HepG2 (cell line): ENCODE results near the gene UQCRC1. TPM values are rescaled to one million over a fixed set of nuclear protein-coding genes. Genes with fewer than 3 reads are reported as not detected.

Experiments
- ATAC-seq: fragments of 200-7000 bp; cut with Tn5 transposase; 3 replicates; pipeline ENCODE4 v1.9.1; 2020; ENCODE audit warnings: mild to moderate bottlenecking, moderate library complexity
- BruUV-seq: library from RNA; stranded (reverse); fragments of 400-500 nt; replicated peaks from 2 replicates; lab custom pipeline; 2021; lab: Mats Ljungman, UMichigan
- CTCF ChIA-PET: fragments of 300-600 bp; formaldehyde crosslinking; extraction: SDS; loops from one replicate; lab custom pipeline; 2021; ENCODE audit warnings: low total read pairs, inconsistent platforms, low intra/inter-chr PET ratio; lab: Yijun Ruan, JAX
- POLR2A ChIA-PET: fragments of 350-600 bp; sonication (Branson Sonifier 250); formaldehyde crosslinking; loops from one replicate; lab custom pipeline; 2020; ENCODE audit warnings: antibody characterized with exemption, inconsistent platforms; lab: Yijun Ruan, JAX
- DNase-seq: peaks from one replicate; pipeline ENCODE4 v3.0.0-alpha.2; 2015; ENCODE audit warnings: low spot score
- FAIRE-seq: peaks from 3 replicates; lab custom pipeline; 2011; peaks lifted over from hg19 to GRCh38; lab: Jason Lieb, UNC
- H2AFZ ChIP-seq: one replicate; pipeline ENCODE4 v1.6.1; 2011; ENCODE audit warnings: low read length, inconsistent platforms
- H3K27ac ChIP-seq: fragments of 300-600 bp; 3 replicates; pipeline ENCODE4 v1.8.0; 2011; ENCODE audit warnings: mixed run types, mild to moderate bottlenecking, mixed read lengths, low read length, inconsistent platforms; ENCODE audit not compliant: insufficient read depth; ENCODE audit errors: extremely low read length
- H3K27me3 ChIP-seq, 2 experiments: fragments of 200-600 bp in 1 of 2; 2 replicates in 1 of 2; 3 replicates in 1 of 2; pipeline versions ENCODE4 v1.6.0 to v1.8.0; 2011; ENCODE audit warnings: low read length in 2 of 2, mild to moderate bottlenecking in 2 of 2, moderate library complexity in 2 of 2, inconsistent platforms in 1 of 2; ENCODE audit not compliant: insufficient read depth in 2 of 2, control insufficient read depth in 1 of 2
- H3K36me3 ChIP-seq, 2 experiments: fragments of 200-600 bp in 1 of 2; replicated peaks in 1 of 2; 2 replicates in 1 of 2; 3 replicates in 1 of 2; pipeline versions ENCODE4 v1.5.1 to v1.8.0; 2011; ENCODE audit warnings: low read length in 2 of 2, inconsistent platforms in 1 of 2; ENCODE audit not compliant: insufficient read depth in 2 of 2, control insufficient read depth in 1 of 2
- H3K4me1 ChIP-seq: 2 replicates; pipeline ENCODE4 v1.5.1; 2012; ENCODE audit warnings: low read length, inconsistent platforms; ENCODE audit not compliant: insufficient read depth
- H3K4me2 ChIP-seq: 2 replicates; pipeline ENCODE4 v1.6.0; 2011; ENCODE audit warnings: low read depth, low read length, inconsistent platforms
- H3K4me3 ChIP-seq, 3 experiments: fragments of 200-600 bp in 1 of 3; sonication (generic), shearing (Covaris generic) in 1 of 3; replicated peaks in 1 of 3; 2 replicates each; pipeline ENCODE4 v1.5.1; 2011 to 2016; ENCODE audit warnings: low read length in 3 of 3, inconsistent platforms in 2 of 3, low read depth in 2 of 3, mild to moderate bottlenecking in 2 of 3, control low read depth in 1 of 3, mixed read lengths in 1 of 3; ENCODE audit not compliant: insufficient read depth in 1 of 3
- H3K79me2 ChIP-seq: one replicate; pipeline ENCODE4 v1.6.1; 2011; ENCODE audit warnings: low read length, inconsistent platforms; ENCODE audit not compliant: insufficient read depth
- H3K9ac ChIP-seq: 2 replicates; pipeline ENCODE4 v1.6.0; 2011; ENCODE audit warnings: mild to moderate bottlenecking, low read depth, low read length, inconsistent platforms; ENCODE audit not compliant: insufficient read depth
- H3K9me3 ChIP-seq: 2 replicates; pipeline ENCODE4 v1.5.1; 2012; ENCODE audit warnings: mild to moderate bottlenecking, low read length
- H4K20me1 ChIP-seq: 2 replicates; pipeline ENCODE4 v1.6.0; 2011; ENCODE audit warnings: inconsistent platforms, mild to moderate bottlenecking, low read length, moderate library complexity; ENCODE audit not compliant: insufficient read depth
- AHR ChIP-seq: IDR thresholded peaks from 2 replicates; pipeline ENCODE4 v1.6.1; 2018; ENCODE audit warnings: missing genetic modification reagents, missing compliant biosample characterization
- EEA1 ChIP-seq: sonication (generic); formaldehyde crosslinking; IDR thresholded peaks from 2 replicates; pipeline ENCODE4 v1.5.1; 2020; ENCODE audit warnings: mild to moderate bottlenecking, missing genetic modification reagents, borderline replicate concordance
- ETV5 ChIP-seq: IDR thresholded peaks from 2 replicates; pipeline ENCODE4 v1.6.1; 2018; ENCODE audit warnings: missing biosample characterization, missing genetic modification reagents, inconsistent platforms, borderline replicate concordance
- KLF12 ChIP-seq: sonication (generic); formaldehyde crosslinking; IDR thresholded peaks from 2 replicates; pipeline ENCODE4 v1.4.0; 2020; ENCODE audit warnings: missing genetic modification reagents, borderline replicate concordance
- MAFG ChIP-seq: sonication (generic); formaldehyde crosslinking; IDR thresholded peaks from 2 replicates; pipeline ENCODE4 v1.5.1; 2020; ENCODE audit warnings: mild to moderate bottlenecking, missing genetic modification reagents
- MED8 ChIP-seq: sonication (generic); formaldehyde crosslinking; IDR thresholded peaks from 2 replicates; pipeline ENCODE4 v1.8.1; 2023; ENCODE audit warnings: mild to moderate bottlenecking, missing genetic modification reagents; ENCODE audit not compliant: insufficient replicate concordance
- MEF2D ChIP-seq: sonication (generic); formaldehyde crosslinking; IDR thresholded peaks from 2 replicates; pipeline ENCODE4 v1.5.1; 2020; ENCODE audit warnings: mild to moderate bottlenecking, missing genetic modification reagents
- PITX1 ChIP-seq: sonication (generic); formaldehyde crosslinking; IDR thresholded peaks from 2 replicates; pipeline ENCODE4 v1.5.1; 2020; ENCODE audit warnings: mild to moderate bottlenecking, missing genetic modification reagents
- RXRA ChIP-seq: sonication (generic); formaldehyde crosslinking; IDR thresholded peaks from 2 replicates; pipeline ENCODE4 v1.5.1; 2020; ENCODE audit warnings: missing genetic modification reagents
- TOPORS ChIP-seq: sonication (generic); formaldehyde crosslinking; IDR thresholded peaks from 2 replicates; pipeline ENCODE4 v1.8.0; 2023; ENCODE audit warnings: mild to moderate bottlenecking, missing genetic modification reagents
- WIZ ChIP-seq: sonication (generic); formaldehyde crosslinking; IDR thresholded peaks from 2 replicates; pipeline ENCODE4 v1.5.1; 2020; ENCODE audit warnings: mild to moderate bottlenecking, missing genetic modification reagents
- ZKSCAN5 ChIP-seq: sonication (generic); formaldehyde crosslinking; IDR thresholded peaks from 2 replicates; pipeline ENCODE4 v1.5.1; 2020; ENCODE audit warnings: mild to moderate bottlenecking, missing genetic modification reagents
- ZNF570 ChIP-seq: sonication (generic); formaldehyde crosslinking; IDR thresholded peaks from 2 replicates; pipeline ENCODE4 v1.4.0; 2020; ENCODE audit warnings: mild to moderate bottlenecking, missing genetic modification reagents, borderline replicate concordance
- WGBS: methylation state at CpG from one replicate; pipeline ENCODE4 v1.1.6; 2017; ENCODE audit warnings: low lambda C conversion rate; 5-methylcytosine and 5-hydroxymethylcytosine counted together
- in situ Hi-C: cut with HindIII; loops from 2 replicates; pipeline ENCODE4 v1.10.0; 2017; ENCODE audit warnings: low pct_unique_long_range_greater_than_20kb; ENCODE audit not compliant: extremely low pct_ligation_motif_present
- intact Hi-C: fragments of 100-400 bp; cut with micrococcal nuclease; formaldehyde crosslinking; loops from one replicate; pipeline ENCODE4 v1.10.0; 2022; ENCODE audit not compliant: unreplicated experiment
- polyA plus RNA-seq, 8 experiments: library from polyadenylated mRNA; depleted of rRNA in 3 of 8; stranded (reverse) in 7 of 8; unstranded in 1 of 8; fragments of >200 nt; fragmentation: Illumina TruSeq in 4 of 8; extraction: Trizol in 4 of 8; gene quantifications; 2 replicates each; pipeline versions ENCODE4 v1.2.1 to v1.2.3, GENCODE V29; 2011 to 2016; ENCODE audit warnings: low read depth in 4 of 8, missing spikeins in 1 of 8, mixed read lengths in 1 of 8; ENCODE audit not compliant: insufficient read depth in 1 of 8
- total RNA-seq, 5 experiments: library from RNA; depleted of rRNA; stranded (reverse); fragments of >200 nt; fragmentation: Illumina TruSeq; extraction: Trizol; gene quantifications; 2 replicates each; pipeline ENCODE4 v1.2.3, GENCODE V29; 2016; ENCODE audit warnings: low read depth in 1 of 5
- TF ChIP-seq, protein P1 (sequence below): fragments of 450-650 bp; IDR thresholded peaks from 2 replicates; pipeline ENCODE4 v1.6.1; 2017
- TF ChIP-seq, protein P2 (sequence below): sonication (generic); formaldehyde crosslinking; IDR thresholded peaks from 2 replicates; pipeline ENCODE4 v1.5.0; 2020; ENCODE audit warnings: missing genetic modification reagents, mild to moderate bottlenecking, borderline replicate concordance
- TF ChIP-seq, protein P3 (sequence below): sonication (generic); formaldehyde crosslinking; IDR thresholded peaks from 2 replicates; pipeline ENCODE4 v1.4.0; 2020; ENCODE audit warnings: missing genetic modification reagents
- TF ChIP-seq, protein P4 (sequence below): IDR thresholded peaks from 2 replicates; pipeline ENCODE4 v1.6.1; 2012; ENCODE audit warnings: low read depth, low read length, improper control_type of control experiment
- TF ChIP-seq, protein P5 (sequence below): sonication (generic); formaldehyde crosslinking; IDR thresholded peaks from 2 replicates; pipeline ENCODE4 v1.8.1; 2022; ENCODE audit warnings: mild to moderate bottlenecking, missing genetic modification reagents

Gene UQCRC1
- total and polyA plus RNA-seq, 2 of the 13 experiments (the other 11 are each of a cell fraction or from before 2014, with no cell fraction given), result 316 to 680 TPM

DNA sequence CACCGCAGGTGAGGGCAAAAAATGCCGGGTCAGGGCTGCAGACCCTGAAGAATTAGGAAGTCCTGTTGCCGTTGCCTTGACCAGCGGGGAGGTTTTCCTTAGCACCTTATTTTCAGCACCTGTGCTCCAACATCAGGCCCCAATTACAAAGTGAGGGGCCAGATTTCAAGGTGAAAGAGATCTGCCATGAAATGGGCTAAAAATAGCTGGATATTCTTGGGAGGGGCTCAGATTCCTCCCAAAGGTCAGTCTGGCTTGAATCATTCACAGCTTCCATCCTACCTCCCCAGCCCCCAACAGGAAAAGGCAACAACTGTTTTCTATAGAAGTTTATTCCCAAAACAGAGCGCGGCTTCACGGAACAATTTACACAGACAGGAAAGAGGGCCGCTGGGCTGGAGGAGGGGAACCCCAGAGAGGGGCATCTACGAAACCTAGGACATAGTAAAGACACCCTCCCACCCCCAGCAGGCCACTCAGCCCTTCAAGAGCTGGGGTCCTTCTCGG, 26.8 kb upstream of the UQCRC1 start:
- FAIRE-seq, result no peak
- Histone ChIP-seq H3K27ac (peak overlapping the region; percentile 74), H3K9ac (peak overlapping the region; percentile 83), H3K36me3 (peaks cover 5 to 26% of the 10 kb centered on the region in 2 experiments; a peak in 4 of 5 replicates), H3K4me1 (peaks cover 56% of the 10 kb centered on the region), H3K4me3 (peak overlapping the region; percentile 71 to 96 (median 93)), H3K27me3 (no peaks in the 10 kb centered on the region; a peak in 1 of 5 replicates), H3K79me2 (peaks cover 42% of the 10 kb centered on the region), H2AFZ (no peak overlapping the region), H3K9me3 (no peaks in the 10 kb centered on the region), H3K4me2 (peak overlapping the region; percentile 83), H4K20me1 (no peaks in the 10 kb centered on the region)
- ChIA-PET POLR2A (interaction anchor here (0.8 to 4.8 kb wide), 19 partner anchors 10 to 371 kb away, joined by 3 to 140 read pairs (median 9); partner anchors contain the start of genes CCDC51, CELSR3, IP6K2 and PFKFB4), CTCF (interaction anchor here (2.2 kb wide), 1 partner anchor 27 kb away, joined by 13 read pairs; the partner anchor contains the start of gene UQCRC1)
- no TSS peak for BruUV-seq
- in situ Hi-C loops (no loop called here), intact Hi-C loops (no loop called here)
- no peak for DNase-seq
- ATAC-seq, result no peak
- 15% methylated on average over 10 of the region's 10 CpGs for WGBS
- no peak for TF ChIP-seq RXRA
- no peak for TF ChIP-seq AHR (CRISPR knock-in tag)
- no peak for TF ChIP-seq ZKSCAN5 (CRISPR knock-in tag)
- TF ChIP-seq, protein P1, sequence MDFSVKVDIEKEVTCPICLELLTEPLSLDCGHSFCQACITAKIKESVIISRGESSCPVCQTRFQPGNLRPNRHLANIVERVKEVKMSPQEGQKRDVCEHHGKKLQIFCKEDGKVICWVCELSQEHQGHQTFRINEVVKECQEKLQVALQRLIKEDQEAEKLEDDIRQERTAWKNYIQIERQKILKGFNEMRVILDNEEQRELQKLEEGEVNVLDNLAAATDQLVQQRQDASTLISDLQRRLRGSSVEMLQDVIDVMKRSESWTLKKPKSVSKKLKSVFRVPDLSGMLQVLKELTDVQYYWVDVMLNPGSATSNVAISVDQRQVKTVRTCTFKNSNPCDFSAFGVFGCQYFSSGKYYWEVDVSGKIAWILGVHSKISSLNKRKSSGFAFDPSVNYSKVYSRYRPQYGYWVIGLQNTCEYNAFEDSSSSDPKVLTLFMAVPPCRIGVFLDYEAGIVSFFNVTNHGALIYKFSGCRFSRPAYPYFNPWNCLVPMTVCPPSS, result no peak
- TF ChIP-seq ETV5, result no peak
- no peak for TF ChIP-seq WIZ (CRISPR knock-in tag)
- no peak for TF ChIP-seq TOPORS
- no peak for TF ChIP-seq MAFG (CRISPR knock-in tag)
- no peak for TF ChIP-seq EEA1 (CRISPR knock-in tag)
- TF ChIP-seq MEF2D (CRISPR knock-in tag), result peak; percentile 55; the same call in 1 of the 2 replicates
- TF ChIP-seq, protein P2, sequence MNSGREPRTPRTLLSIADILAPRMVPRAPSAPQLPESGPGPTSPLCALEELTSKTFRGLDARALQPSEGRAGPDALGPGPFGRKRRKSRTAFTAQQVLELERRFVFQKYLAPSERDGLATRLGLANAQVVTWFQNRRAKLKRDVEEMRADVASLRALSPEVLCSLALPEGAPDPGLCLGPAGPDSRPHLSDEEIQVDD, result no peak
- TF ChIP-seq KLF12 (CRISPR knock-in tag), result no peak
- TF ChIP-seq, protein P3, sequence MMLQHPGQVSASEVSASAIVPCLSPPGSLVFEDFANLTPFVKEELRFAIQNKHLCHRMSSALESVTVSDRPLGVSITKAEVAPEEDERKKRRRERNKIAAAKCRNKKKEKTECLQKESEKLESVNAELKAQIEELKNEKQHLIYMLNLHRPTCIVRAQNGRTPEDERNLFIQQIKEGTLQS (CRISPR knock-in tag), result no peak
- TF ChIP-seq, protein P4, sequence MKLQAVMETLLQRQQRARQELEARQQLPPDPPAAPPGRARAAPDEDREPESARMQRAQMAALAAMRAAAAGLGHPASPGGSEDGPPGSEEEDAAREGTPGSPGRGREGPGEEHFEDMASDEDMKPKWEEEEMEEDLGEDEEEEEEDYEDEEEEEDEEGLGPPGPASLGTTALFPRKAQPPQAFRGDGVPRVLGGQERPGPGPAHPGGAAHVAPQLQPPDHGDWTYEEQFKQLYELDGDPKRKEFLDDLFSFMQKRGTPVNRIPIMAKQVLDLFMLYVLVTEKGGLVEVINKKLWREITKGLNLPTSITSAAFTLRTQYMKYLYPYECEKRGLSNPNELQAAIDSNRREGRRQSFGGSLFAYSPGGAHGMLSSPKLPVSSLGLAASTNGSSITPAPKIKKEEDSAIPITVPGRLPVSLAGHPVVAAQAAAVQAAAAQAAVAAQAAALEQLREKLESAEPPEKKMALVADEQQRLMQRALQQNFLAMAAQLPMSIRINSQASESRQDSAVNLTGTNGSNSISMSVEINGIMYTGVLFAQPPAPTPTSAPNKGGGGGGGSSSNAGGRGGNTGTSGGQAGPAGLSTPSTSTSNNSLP, result no peak
- TF ChIP-seq PITX1 (CRISPR knock-in tag), result no peak
- no peak for TF ChIP-seq ZNF570
- TF ChIP-seq, protein P5, sequence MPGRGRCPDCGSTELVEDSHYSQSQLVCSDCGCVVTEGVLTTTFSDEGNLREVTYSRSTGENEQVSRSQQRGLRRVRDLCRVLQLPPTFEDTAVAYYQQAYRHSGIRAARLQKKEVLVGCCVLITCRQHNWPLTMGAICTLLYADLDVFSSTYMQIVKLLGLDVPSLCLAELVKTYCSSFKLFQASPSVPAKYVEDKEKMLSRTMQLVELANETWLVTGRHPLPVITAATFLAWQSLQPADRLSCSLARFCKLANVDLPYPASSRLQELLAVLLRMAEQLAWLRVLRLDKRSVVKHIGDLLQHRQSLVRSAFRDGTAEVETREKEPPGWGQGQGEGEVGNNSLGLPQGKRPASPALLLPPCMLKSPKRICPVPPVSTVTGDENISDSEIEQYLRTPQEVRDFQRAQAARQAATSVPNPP (CRISPR knock-in tag), result no peak; the same call in 1 of the 2 replicates
- peak; percentile 31 for TF ChIP-seq MED8
